HS-27A (cell line): Measurements from ENCODE around the gene GFI1B.
"Not testable (repeated sequence)": the region's sequence is repeated elsewhere in the genome, so short reads cannot be mapped to it uniquely, and the experiment has no call there.

ENCODE experiments used
- DNase-seq: peaks from one replicate; pipeline ENCODE4 v3.0.0-alpha.2; 2012; ENCODE audit warnings: low read depth, missing footprints

The GFI1B gene

DNA sequence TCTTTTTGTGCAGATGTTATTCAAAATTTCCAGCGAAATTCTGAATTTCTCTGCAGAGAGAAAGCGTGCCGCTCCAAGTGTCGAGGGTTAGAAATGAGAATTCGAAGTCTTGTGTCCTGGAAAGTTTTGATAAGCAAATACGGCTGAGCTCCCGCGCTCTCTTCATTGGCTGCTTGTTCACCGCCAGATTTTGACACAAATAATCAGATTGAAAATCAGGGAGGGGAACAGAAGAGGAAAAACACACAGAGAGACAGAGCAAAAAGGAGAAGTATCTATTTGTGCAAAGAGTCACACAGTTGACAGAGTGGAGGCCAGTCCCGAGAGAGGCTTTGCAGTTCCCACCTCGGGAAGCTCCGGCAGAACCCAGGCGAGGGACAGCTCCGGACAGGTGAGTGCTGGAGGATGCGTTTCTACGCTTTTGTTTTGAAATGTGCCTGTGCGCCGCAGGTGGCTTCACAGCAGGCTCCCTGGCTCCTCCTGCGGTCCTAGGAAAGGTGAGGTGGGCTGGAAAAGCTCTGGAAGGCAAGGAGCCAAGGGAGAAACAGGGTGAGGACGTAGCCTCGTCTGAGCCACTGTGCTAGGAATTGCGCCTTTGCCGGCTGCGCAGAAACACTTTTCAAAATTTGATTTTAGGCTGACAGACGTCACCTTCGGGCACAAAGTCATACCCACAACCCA is at the start of gene GFI1B:
Gene GFI1B (plus strand): TSS at position 244 of the 681 bp plus-strand sequence. CDS start 7,985 bp downstream, outside the sequence.
- no peak for DNase-seq

DNA sequence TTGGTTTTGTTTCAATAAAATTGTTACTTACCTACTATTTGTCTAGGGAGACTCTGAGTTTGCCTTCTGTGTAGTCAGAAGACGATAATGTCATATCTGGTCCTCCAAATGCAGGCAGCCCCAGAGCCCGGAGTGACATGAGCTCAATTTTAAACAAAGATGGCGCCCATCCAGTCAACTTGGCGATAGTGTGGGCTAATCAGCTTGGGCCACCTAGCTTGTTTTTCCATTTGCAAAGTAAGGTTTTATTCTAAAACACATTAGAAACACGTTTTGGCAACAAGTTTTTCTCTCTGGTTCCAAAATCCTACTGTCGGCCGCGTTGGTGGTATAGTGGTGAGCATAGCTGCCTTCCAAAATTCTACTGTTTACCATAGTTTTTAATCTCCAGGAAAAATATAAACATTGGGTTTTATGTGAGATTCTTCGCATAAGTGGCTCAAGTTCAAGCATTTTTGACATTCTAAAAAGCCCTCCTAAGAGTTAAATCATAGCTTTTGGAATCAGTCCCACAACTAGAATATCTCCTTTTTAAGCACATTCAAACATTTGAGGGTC is 47.2 kb upstream of the GFI1B start:
- DNase-seq, result no peak

DNA sequence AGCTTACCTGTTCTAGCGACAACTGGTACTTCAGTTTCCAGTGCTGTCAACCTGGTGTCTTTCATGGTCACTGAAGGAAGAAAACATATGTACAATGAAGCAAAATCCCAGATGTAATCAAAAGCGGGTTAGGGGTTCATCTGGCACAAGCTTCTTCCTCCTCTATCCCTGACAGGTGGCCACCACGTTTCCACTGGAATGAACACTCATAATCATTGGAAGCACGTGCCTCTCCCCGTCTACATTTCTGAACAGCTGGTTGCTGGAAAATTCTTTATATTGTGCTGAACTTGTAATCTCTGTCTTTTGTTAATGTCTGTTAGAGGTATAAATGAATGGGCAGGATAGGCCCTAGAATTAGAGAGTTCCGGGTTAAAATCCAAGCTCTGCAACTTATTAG is 43.5 kb upstream of the GFI1B start:
- no peak for DNase-seq

DNA sequence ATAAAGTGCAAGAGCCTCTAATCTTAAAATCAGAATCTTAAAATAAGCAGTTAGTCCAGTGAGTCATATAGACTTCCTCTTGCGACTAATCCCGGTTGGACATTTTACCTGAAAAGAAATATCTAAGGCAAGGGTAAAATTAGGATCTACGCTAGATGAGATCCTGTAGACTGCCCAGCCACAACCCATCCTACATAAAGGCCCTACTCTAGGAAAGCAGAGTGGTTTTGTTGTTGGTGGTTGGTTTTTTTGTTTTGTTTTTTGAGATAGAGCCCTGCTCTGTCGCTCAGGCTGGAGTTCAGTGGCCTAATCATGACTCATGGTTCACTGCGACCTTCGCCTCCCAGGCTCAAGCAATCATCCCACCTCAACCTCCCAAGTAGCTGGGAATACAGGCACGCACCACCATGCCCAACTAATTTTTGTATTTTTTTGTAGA is 41.0 kb upstream of the GFI1B start:
- no peak for DNase-seq

DNA sequence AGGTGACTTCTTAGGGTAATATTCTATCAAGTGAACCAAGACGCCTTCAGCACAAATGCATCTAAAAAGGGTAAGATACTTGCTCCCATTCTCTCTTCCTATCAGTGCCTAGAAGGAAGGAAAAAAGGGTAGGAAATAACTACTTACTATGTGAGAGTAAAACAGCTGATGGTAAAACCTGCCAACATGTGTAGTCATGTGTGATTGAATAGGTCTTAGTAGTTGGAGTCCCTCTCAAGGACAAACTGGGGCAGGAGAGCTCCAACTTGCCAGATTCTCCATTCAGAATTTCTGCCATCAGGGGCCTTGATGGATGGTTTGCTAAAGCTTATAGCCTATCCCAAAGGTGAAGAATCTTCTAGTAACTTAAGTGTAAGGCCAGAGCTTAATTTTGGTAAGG is 39.3 kb upstream of the GFI1B start:
- DNase-seq, result no peak

DNA sequence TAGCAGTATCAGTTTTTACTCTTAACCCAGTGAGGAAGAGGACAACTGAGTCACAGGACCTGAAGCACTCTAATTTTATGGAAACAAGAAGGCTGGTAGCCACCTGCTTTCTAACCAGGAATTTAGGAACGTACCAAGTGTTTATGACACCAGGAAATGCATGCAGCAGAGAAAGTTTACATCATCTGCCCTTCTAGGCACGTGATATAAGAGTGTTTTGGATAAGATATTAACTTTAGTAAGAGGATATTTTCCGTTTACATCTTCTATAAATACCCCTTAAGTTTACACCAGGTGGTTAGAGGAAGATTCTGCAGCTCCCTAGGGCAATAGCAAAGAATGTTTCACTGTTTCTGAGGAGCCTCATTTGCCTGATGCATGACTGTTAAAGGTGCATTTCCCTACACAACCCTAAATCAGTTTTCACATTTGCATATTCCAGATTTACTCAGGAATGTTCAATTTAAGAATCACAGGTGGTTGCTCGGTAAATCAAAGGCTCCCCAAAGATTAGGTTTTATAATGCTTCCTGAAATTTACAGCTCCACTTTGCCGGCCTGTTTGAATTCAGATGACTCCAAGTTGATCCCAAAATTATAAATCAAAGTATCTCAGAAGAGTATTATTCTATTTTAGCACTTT is 35.8 kb upstream of the GFI1B start:
- no peak for DNase-seq

DNA sequence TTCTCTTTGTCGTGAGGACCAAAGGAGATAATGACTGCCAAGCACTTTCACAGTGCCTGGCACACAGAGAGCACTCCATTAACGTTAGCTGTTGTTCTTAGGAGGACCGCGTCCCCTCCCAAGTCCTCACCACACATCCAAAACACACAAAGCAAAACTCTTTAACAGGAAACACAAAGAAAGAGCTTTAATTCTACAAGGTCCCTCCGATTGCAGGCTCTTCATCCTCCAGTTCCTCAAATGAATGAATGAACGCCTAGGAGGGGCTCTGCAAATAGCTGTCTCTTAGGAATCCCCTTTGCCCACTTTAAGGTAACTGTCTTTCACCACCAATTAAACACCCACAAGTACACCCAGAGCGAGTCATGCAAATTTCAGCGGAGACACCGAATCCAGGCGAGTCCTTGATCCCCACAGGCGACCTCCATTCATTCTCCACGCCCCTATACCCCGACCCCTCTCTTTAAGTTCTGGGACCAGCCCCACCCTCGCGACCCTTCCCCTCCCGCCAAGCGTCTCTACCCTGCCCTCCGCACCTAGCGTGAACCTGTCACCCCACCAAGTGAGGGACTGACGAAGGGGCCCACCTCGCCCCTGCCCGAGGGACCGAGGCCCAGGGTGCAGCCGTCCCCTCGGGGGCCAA is 34.7 kb upstream of the GFI1B start:
- DNase-seq, result no peak

DNA sequence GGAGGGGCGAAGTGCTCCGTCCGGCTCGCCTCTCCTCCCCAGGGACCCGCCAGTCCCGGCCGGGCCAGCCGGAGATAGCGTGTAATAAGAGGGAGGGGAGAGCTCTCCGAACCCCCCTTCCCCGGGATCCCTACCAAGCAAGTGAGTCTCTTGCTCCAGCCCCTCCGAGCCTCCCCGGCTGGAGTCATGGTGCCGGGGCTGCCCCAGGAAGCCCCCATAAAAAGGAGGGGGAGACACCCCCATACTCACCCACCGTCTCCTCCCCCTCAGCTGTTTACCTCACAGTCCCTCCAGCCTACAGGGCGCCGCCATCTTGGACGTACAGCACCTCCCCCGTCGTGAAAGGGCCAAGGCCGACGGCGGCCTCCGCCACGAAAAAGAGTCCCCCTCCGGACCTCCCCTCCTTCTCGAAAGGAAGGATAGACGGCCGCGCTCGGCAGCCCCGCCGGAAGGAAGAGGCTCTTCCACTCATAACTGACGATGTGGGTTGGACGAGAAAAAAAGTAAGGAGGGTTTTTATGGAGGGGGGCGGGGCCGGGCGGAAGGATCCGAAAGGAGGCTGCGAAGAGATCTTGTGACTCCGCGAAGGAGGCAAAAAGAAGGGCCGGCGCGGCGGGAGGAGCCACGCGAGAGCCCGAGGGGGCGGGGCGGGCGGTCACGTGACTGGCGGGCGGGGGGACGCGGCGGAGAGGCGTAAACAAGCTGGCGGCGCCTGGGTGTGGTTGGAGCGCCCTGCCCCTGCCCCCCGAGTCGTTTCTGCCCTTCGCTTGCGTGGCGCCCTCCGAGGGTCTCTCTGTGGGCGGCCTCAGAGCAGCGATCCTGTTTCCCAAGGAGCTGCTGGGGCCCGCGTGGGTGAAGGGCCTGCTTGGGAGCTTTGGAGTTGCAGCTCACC is 34.0 kb upstream of the GFI1B start, which contains the start of gene TSC1:
Gene TSC1 (minus strand): TSS at position 323 of the 892 bp plus-strand sequence. CDS start 15,744 bp downstream, outside the sequence.
- DNase-seq, result peak; percentile 55

DNA sequence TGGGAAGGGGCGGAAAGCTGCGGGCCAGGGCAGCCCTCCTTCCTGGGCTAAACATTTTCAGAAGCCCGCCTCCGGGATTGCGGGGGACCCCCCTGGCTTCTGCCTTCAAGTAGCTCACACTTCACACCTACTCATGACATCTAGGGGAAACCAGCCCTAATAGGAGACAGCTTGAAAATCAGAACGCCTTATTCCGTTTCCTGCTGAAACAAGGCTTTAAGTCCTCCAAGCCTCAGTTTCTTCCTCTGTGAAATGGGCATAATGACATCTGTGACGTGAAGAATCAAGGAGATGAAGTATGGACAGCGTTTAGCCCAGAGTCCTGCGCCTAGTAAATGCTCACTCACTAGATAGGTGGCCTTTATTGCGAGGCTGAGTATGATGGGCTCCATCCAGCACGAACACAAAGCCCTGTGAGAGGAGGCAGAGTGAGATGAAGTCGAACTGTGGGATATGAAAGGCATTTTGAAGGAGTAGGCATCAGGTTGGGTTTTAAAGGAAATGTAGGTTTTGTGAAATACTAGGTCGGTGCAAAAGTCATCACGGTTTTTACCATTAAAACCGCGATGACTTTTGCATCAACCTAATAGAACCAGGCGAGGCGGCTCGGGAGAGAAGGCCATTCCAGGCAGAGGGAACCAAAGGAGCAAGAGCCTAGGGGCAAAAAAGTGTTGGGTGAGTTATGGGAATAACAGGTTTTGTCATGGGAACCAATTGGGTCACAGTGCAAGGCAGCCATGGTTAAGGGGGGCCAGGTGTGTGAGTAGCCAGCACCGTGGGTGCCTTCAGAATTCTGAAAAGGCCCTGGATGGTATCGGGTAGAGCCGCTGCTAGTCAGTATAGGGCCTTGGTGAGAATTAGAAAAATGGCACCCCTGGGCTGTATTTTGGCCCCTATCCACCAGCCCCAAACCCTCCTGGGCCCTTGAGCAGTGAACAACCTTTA is 33.0 kb upstream of the GFI1B start:
- DNase-seq, result no peak

DNA sequence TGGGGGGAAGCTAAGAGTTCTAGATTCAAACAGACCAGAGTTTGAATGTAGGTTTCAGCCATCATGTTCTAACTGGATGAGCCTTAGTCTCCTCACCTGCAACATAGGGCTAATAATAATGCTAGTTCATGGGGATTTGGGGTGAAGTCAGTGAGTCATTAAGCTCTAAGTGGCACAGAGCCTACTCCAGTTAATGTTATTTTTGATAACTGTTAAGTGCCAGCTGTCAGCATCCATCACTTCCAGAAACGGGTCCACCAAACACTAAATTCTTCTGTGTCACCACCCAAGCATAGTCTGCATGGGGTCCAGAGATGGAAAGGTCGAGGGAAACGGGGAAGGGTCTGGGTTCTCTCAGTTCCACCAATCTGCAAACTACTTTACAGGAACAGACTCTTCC is 32.3 kb upstream of the GFI1B start:
- DNase-seq, result no peak

DNA sequence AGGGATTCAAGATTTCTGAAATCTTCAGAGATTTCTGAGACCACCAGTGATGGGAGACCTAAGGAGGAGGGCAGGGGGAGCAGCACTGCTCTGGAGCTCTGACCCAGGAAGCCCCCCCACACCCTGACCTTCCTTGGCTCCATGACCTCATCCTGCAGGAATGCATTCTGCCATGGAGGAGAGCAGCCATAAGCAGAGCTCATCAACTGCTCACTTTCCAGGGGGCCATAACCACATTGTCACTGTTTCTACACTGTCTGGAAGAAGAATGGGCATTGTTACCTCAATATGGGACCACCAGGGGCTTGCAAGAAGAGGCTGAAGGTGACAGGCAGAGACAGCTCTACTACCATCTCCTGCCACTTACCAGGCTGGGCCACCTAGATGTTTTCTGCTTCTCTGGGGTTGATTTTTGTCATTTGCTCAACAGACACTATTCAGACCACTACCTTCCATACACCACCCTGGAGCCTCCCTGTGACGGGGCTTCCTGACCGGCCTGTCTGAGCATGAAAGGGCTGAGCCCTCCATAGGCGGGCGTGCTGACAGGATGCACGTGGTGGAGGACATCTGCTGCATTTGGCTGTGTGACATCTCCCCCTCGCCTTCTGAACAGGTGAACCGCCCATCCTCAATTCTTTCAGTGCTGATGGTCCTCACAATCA is 31.7 kb upstream of the GFI1B start:
- DNase-seq, result no peak

DNA sequence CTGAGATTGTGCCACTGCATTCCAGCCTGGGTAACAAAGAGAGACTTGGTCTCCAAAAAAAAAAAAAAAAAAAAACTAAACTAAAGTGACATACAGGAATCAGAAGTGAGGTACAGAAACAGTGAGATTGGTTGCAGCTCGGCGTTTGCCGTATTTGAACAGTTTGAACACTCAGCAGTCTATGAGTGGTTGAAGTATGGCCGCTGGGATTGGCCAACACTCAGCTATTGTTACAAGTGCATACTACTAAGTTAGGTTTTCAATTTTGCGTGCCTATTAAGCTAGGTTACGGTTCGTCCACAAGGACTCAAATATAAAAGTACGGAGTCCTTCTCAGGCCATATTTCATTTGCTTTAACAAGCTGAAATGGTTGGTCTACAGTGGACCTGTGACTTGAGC is 30.7 kb upstream of the GFI1B start:
- DNase-seq, result no peak

DNA sequence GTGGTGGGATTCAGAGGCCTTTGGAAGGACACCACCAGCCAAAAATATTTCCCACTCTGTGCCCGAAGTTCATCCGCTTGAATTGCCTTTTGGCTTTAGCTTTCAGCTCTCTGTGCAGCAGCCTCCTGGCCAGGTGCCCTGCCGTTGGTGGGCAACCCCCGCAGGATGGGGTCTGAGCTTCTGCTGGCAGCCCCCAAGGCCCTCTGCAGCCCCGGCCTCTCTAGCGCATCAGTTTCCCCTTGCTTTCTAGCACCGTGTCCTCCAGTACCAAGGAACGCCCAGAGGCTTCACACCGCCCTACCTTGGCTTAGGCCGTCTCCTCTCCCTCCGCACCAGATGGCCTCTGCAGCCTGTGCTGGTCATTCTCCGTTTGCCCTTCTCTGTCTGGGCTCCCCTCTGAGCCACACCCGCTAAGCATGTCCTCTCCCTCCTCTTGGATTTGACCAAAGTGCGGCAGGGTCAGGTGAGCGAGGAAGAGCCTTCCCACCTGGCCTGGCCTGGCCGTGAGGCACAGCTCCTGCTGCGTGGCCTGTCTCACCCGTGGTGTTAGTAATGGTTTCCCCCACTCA is 29.9 kb upstream of the GFI1B start:
- DNase-seq, result no peak

DNA sequence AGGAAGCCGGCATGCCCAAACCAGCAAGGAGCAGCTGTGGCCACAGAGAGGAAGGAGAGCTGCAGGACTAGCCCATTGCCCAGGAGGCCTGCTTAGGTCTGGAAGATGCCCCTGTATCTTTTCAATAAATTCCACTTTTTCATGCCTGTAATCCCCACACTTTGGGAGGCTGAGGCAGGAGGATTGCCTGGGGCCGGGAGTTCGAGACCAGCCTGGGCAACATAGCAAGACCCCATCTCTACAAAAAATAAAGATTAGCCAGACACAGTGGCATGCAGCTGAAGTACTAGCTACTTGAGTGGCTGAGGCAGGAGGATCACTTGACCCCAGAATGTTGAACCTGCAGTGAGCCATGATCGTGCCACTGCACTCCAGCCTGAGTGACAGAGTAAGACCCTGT is 28.8 kb upstream of the GFI1B start:
- no peak for DNase-seq

DNA sequence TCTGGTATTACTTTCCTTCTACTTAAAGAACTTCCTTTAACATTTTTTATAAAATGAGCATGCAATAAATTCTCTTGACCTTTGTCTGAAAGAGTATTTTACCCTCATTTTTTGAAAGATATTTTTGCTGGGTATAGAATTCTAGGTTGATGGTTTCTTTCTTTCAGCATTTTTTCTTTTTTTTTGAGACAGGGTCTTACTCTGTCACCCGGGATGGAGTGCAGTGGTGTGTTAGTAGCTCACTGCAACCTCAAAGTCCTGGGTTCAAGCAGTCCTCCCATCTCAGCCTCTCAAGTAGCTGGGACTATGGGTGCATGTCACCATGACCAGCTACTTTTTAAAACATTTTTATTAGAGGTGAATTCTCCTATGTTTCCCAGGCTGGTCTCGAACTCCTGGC is 23.4 kb upstream of the GFI1B start:
- DNase-seq, result no peak

DNA sequence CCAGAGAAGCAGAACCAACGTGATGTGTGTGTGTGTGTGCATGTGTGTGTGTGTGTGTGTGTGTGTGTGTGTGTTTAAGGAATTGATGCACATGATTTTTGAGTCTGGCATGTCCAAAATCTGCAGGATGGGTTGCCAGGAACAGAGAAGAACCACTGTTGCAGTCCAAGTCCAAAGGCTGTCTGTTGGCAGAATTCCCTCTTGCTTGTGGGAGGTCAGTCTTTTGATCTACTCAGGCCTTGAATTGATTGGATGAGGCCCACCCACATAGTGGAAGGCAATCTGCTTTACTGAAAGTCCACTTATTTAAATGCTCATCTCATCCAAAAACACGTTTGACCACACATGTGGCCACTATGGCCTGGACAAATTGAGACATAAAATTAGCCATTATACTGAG is 22.7 kb upstream of the GFI1B start:
- DNase-seq, result no peak

DNA sequence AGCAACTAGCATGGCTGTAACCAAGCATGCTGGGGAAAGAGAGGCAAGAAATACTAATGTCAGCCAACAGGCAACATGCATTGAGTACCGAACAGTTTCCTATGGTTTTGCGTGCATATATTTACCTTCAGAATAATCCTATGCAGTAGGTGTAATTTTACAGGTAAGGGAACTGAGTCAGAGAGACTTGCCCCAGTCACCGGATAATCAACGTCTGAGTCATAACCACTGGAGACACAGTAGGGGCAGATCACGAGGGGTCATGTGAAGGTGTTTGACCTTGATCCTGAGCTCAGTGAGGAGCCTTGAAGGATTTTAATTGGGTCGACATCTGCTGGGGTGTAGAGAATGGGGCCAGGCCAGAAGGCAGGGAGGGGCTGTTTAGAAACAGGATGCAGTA is 20.7 kb upstream of the GFI1B start:
- DNase-seq, result no peak

DNA sequence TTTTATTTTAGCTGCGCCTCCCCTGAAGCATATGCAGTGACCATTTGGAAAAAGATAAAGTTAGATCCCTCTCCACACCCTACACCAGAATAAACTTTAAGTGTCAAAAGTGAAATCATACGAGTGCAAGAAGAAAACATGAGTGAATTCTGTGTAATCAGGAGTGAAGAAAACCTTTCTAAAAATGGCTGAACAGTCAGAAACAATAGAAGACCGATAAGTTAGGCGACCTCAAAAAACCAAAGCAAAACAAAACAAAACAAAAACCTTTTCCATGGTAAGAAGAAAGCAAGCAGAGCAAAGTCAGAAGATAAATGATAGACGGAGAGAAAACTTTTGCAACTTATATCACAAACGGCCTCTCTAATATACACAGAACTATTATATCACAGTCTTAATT is 17.5 kb upstream of the GFI1B start:
- DNase-seq, result no peak

DNA sequence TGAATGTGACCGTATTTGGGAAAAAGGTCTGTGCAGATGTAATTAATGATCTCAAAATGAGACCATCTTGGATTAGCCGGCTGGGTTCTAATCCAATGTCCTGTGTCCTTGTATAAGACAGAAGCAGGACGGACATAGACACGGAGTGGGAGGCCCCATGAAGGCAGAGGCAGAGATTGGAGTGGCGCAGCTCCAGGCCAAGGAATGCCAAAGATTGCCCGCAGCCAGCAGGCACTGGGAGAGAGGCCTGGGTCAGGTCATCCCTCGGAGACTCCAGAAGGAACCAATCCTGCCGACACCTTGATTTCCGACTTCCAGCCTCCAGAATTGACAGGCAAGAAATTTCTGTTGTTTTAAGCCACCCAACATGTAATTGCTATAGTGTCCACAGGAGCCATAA is 13.0 kb upstream of the GFI1B start:
- DNase-seq, result no peak

DNA sequence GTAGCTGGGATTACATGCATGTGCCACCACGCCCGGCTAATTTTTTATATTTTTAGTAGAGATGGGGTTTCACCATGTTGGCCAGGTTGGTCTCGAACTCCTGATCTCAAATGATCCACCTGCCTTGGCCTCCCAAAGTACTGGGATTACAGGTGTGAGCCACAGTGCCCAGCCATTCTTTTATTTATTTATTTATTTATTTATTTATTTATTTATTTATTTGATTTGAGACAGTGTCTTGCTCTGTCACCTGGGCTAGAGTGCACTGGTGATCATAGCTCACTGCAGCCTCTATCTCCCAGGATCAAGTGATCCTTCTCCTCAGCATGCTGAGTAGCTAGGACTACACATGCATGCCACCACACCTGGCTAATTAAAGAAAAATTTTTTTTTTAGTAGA is 10.6 kb upstream of the GFI1B start:
- not testable (repeated sequence) for DNase-seq
